ENCODE measurements around the gene C6orf62.

DNA sequence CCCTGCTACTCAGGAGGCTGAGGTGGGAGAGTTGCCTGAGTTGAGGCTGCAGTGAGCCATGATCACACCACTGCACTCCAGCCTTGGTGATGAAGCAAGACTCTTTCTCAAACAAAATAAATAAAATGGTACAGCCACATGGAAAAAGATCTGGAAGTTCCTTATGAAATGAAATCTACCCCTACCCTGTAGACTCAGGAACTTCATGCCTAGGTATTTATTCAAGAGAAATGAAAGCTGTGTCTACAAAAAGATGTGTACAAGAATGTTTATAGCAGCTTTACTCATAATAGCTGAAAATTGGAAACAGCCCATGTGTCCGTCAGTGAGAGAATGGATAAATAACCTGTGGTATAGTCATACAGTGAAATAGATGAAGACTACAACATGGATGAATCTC lies 15.2 kb upstream of the C6orf62 start:
- TF ChIP-seq, protein P1, sequence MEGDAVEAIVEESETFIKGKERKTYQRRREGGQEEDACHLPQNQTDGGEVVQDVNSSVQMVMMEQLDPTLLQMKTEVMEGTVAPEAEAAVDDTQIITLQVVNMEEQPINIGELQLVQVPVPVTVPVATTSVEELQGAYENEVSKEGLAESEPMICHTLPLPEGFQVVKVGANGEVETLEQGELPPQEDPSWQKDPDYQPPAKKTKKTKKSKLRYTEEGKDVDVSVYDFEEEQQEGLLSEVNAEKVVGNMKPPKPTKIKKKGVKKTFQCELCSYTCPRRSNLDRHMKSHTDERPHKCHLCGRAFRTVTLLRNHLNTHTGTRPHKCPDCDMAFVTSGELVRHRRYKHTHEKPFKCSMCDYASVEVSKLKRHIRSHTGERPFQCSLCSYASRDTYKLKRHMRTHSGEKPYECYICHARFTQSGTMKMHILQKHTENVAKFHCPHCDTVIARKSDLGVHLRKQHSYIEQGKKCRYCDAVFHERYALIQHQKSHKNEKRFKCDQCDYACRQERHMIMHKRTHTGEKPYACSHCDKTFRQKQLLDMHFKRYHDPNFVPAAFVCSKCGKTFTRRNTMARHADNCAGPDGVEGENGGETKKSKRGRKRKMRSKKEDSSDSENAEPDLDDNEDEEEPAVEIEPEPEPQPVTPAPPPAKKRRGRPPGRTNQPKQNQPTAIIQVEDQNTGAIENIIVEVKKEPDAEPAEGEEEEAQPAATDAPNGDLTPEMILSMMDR (IDR thresholded peaks at IDR 0.05), result no peak
- TF ChIP-seq POLR2A (IDR thresholded peaks at IDR 0.05), result no peak

Data from thyroid gland (tissue), 4 donors.